ENCODE measurements around the gene JADE3.

JADE3 gene

GRCh38 chrX:47047989-47048388 lies 135.8 kb downstream of the JADE3 start:
- DNase-seq = no peak

GRCh38 chrX:47059142-47059874 lies 147.1 kb downstream of the JADE3 start:
- no peak for DNase-seq

- no peak for DNase-seq
These were observed 148.5 kb downstream of the JADE3 start for GRCh38 chrX:47060708-47061107.

GRCh38 chrX:47061238-47061919 lies 149.2 kb downstream of the JADE3 start:
- no peak for DNase-seq

- DNase-seq = no peak
These were observed 151.0 kb downstream of the JADE3 start for GRCh38 chrX:47063179-47063578.

GRCh38 chrX:47068214-47068613 lies 156.0 kb downstream of the JADE3 start:
- DNase-seq = no peak

GRCh38 chrX:47068720-47069119 lies 156.5 kb downstream of the JADE3 start:
- DNase-seq = no peak

GRCh38 chrX:47078129-47079043 lies 166.2 kb downstream of the JADE3 start, which contains the start of gene RGN:
RGN (plus strand) TSS chrX:47078443; CDS start chrX:47081145, 2,702 bp downstream.
- no peak for DNase-seq

- DNase-seq = no peak
These were observed 168.1 kb downstream of the JADE3 start for GRCh38 chrX:47080215-47080914.

- no peak for DNase-seq
These were observed 168.7 kb downstream of the JADE3 start for GRCh38 chrX:47080915-47081236.

GRCh38 chrX:47091149-47091775 lies 179.0 kb downstream of the JADE3 start:
- no peak for DNase-seq

GRCh38 chrX:47093248-47093647 lies 181.0 kb downstream of the JADE3 start:
- DNase-seq = peak; percentile 29 to 40

- DNase-seq = no peak
These were observed 181.6 kb downstream of the JADE3 start for GRCh38 chrX:47093860-47094259.

- DNase-seq = no peak
These were observed 184.8 kb downstream of the JADE3 start for GRCh38 chrX:47097018-47097417.

GRCh38 chrX:47098338-47099094 lies 186.3 kb downstream of the JADE3 start:
- DNase-seq = no peak

- DNase-seq = no peak
These were observed 189.0 kb downstream of the JADE3 start for GRCh38 chrX:47101206-47101605.
